CD4-positive, CD25-positive, alpha-beta regulatory T cell (primary cell): ENCODE data around the gene AEBP2. TPM values are rescaled to one million over a fixed set of nuclear protein-coding genes. Genes with fewer than 3 reads are reported as not detected.
A peak's percentile ranks its signal among the peaks of the same experiment; 100 is the strongest.

Source experiments
- ATAC-seq, 2 donors: fragments of 150-1000 bp; cut with Tn5 transposase; one replicate each; pipeline ENCODE4 v1.10.0; 2021; ENCODE audit warnings: low read depth in 2 of 2, moderate number of reproducible peaks in 2 of 2, moderate library complexity in 1 of 2
- DNase-seq, 3 donors: peaks; one replicate each; pipeline versions ENCODE4 v3.0.0 to v3.0.0-alpha.2; 2012 to 2022; ENCODE audit warnings: mixed read lengths in 1 of 3
- H3K27ac ChIP-seq: one replicate; pipeline ENCODE4 v1.7.0; 2013; ENCODE audit warnings: mild to moderate bottlenecking, low read length; ENCODE audit not compliant: insufficient read depth, poor library complexity, severe bottlenecking
- H3K27me3 ChIP-seq: one replicate; pipeline ENCODE4 v1.7.0; 2013; ENCODE audit warnings: low read length; ENCODE audit not compliant: control insufficient read depth, insufficient read depth
- H3K36me3 ChIP-seq: one replicate; pipeline ENCODE4 v1.7.0; 2013; ENCODE audit warnings: mild to moderate bottlenecking, low read length, moderate library complexity; ENCODE audit not compliant: control insufficient read depth, insufficient read depth
- H3K4me1 ChIP-seq: 2 replicates; pipeline ENCODE4 v1.7.0; 2013; ENCODE audit warnings: mild to moderate bottlenecking, low read length; ENCODE audit not compliant: insufficient read depth, control insufficient read depth, poor library complexity, severe bottlenecking
- H3K4me3 ChIP-seq: one replicate; pipeline ENCODE4 v1.7.0; 2013; ENCODE audit warnings: low read depth, mild to moderate bottlenecking, low read length, moderate library complexity
- H3K9me3 ChIP-seq, 2 experiments: 1 replicate in 1 of 2; 2 replicates in 1 of 2; pipeline ENCODE4 v1.7.0; 2013; ENCODE audit warnings: low read length in 2 of 2, mild to moderate bottlenecking in 1 of 2, moderate library complexity in 1 of 2; ENCODE audit not compliant: control insufficient read depth in 2 of 2
- H3K27ac Mint-ChIP-seq, 3 donors: one replicate each; pipeline ENCODE4 v1.8.0; 2020 to 2022; ENCODE audit warnings: mild to moderate bottlenecking in 3 of 3, mixed read lengths in 3 of 3, moderate library complexity in 2 of 3
- H3K27me3 Mint-ChIP-seq: one replicate; pipeline ENCODE4 v1.8.0; 2022; ENCODE audit warnings: mild to moderate bottlenecking, mixed read lengths
- H3K36me3 Mint-ChIP-seq: one replicate; pipeline ENCODE4 v1.8.0; 2020; ENCODE audit warnings: mixed read lengths
- H3K4me1 Mint-ChIP-seq, 4 donors: one replicate each; pipeline ENCODE4 v1.8.0; 2020 to 2022; ENCODE audit warnings: mixed read lengths in 4 of 4, mild to moderate bottlenecking in 1 of 4
- H3K4me3 Mint-ChIP-seq, 4 donors: one replicate each; pipeline ENCODE4 v1.8.0; 2020 to 2022; ENCODE audit warnings: mild to moderate bottlenecking in 4 of 4, mixed read lengths in 4 of 4, moderate library complexity in 3 of 4
- H3K9me3 Mint-ChIP-seq, 7 donors: one replicate each; pipeline ENCODE4 v1.8.0; 2020 to 2022; ENCODE audit warnings: mixed read lengths in 7 of 7, mild to moderate bottlenecking in 3 of 7, moderate library complexity in 2 of 7
- polyA plus RNA-seq, 4 donors: library from polyadenylated mRNA; unstranded; fragments of 300-500 nt; fragmentation: Illumina TruSeq; gene quantifications; one replicate each; pipeline ENCODE4 v1.2.3, GENCODE V29; 2021
- total RNA-seq: library from RNA; stranded (reverse); gene quantifications from one replicate; pipeline ENCODE4 v1.2.3, GENCODE V29; 2022

Gene AEBP2
- total and polyA plus RNA-seq, 5 donors from 2014 or later = 9.1 to 64.7 (median 11.6) TPM

GRCh38 chr12:19437996-19438395 is 1.3 kb upstream of the AEBP2 start:
- Histone ChIP-seq H3K4me3 (no peak overlapping the region), H3K36me3 (no peaks in the 10 kb centered on the region), H3K27me3 (no peaks in the 10 kb centered on the region), H3K9me3 (no peaks in the 10 kb centered on the region), H3K27ac (no peak overlapping the region), H3K4me1 (peaks cover 28% of the 10 kb centered on the region)
- Mint-ChIP-seq H3K9me3 (no peaks in the 10 kb centered on the region), H3K36me3 (no peaks in the 10 kb centered on the region), H3K4me3 (peak overlapping the region in 3 of 4 donors; percentile 7 to 99 (median 48)), H3K27me3 (peaks cover 16% of the 10 kb centered on the region), H3K4me1 (peaks cover 19 to 44% (median 30%) of the 10 kb centered on the region in 4 donors), H3K27ac (peak overlapping the region in 2 of 3 donors; percentile 3 to 65)
- no peak for DNase-seq
- ATAC-seq = no peak

- peak; percentile 7 for ATAC-seq
- peak overlapping the region; percentile 92 for H3K4me3 ChIP-seq
- peaks cover 28 to 54% (median 37%) of the 10 kb centered on the region in 4 donors for H3K4me1 Mint-ChIP-seq
Measured at GRCh38 chr12:19440019-19440858, 947 bp downstream of the AEBP2 start.

GRCh38 chr12:19440916-19441315 is 1.6 kb downstream of the AEBP2 start:
- H3K27ac Mint-ChIP-seq = peak overlapping the region; percentile 98 to 99 (median 98)
- H3K36me3 Mint-ChIP-seq = peaks cover 8% of the 10 kb centered on the region
- Histone ChIP-seq H3K4me1 (peaks cover 31% of the 10 kb centered on the region), H3K4me3 (peak overlapping the region; percentile 92), H3K27ac (peak overlapping the region; percentile 93), H3K36me3 (peaks cover 6% of the 10 kb centered on the region), H3K27me3 (no peaks in the 10 kb centered on the region), H3K9me3 (no peaks in the 10 kb centered on the region)
- DNase-seq (peak in 1 of 3 donors; percentile 20), ATAC-seq (no peak)
- H3K4me1 Mint-ChIP-seq = peaks cover 23 to 54% (median 40%) of the 10 kb centered on the region in 4 donors
- H3K9me3 Mint-ChIP-seq = no peaks in the 10 kb centered on the region
- H3K27me3 Mint-ChIP-seq = peaks cover 16% of the 10 kb centered on the region
- H3K4me3 Mint-ChIP-seq = peak overlapping the region; percentile 99

More at GRCh38 chr12:19440019-19440858, 947 bp downstream of the AEBP2 start:
- DNase-seq = peak; percentile 48 to 74 (median 50)
- H3K4me1 ChIP-seq = peaks cover 31% of the 10 kb centered on the region
- H3K27ac Mint-ChIP-seq = peak overlapping the region; percentile 98 to 99 (median 98)
- H3K36me3 Mint-ChIP-seq = peaks cover 7% of the 10 kb centered on the region
- peak overlapping the region; percentile 93 for H3K27ac ChIP-seq
- peaks cover 4% of the 10 kb centered on the region for H3K36me3 ChIP-seq
- H3K4me3 Mint-ChIP-seq = peak overlapping the region; percentile 99
- H3K9me3 Mint-ChIP-seq = no peaks in the 10 kb centered on the region
- H3K27me3 Mint-ChIP-seq = peaks cover 16% of the 10 kb centered on the region
- H3K27me3 ChIP-seq = no peaks in the 10 kb centered on the region
- H3K9me3 ChIP-seq = no peaks in the 10 kb centered on the region

- Mint-ChIP-seq H3K36me3 (peaks cover 17% of the 10 kb centered on the region), H3K9me3 (no peaks in the 10 kb centered on the region), H3K4me1 (peaks cover 39 to 76% (median 49%) of the 10 kb centered on the region in 4 donors), H3K4me3 (peak overlapping the region in 1 of 4 donors; percentile 64), H3K27me3 (peaks cover 12% of the 10 kb centered on the region), H3K27ac (no peak overlapping the region)
- peaks cover 6% of the 10 kb centered on the region for H3K36me3 ChIP-seq
- H3K9me3 ChIP-seq = no peaks in the 10 kb centered on the region
- no peak for ATAC-seq
- peak overlapping the region; percentile 51 for H3K4me3 ChIP-seq
- DNase-seq = no peak
- no peaks in the 10 kb centered on the region for H3K27me3 ChIP-seq
- no peak overlapping the region for H3K27ac ChIP-seq
- peaks cover 31% of the 10 kb centered on the region for H3K4me1 ChIP-seq
Measured at GRCh38 chr12:19443585-19443984, 4.3 kb downstream of the AEBP2 start.

- DNase-seq (no peak), ATAC-seq (no peak)
- Mint-ChIP-seq H3K4me3 (peak overlapping the region; percentile 60 to 79 (median 70)), H3K9me3 (no peaks in the 10 kb centered on the region), H3K36me3 (peaks cover 17% of the 10 kb centered on the region), H3K27me3 (peaks cover 9% of the 10 kb centered on the region), H3K27ac (peak overlapping the region; percentile 35 to 65 (median 40)), H3K4me1 (peaks cover 42 to 77% (median 49%) of the 10 kb centered on the region in 4 donors)
- Histone ChIP-seq H3K36me3 (peaks cover 6% of the 10 kb centered on the region), H3K4me3 (peak overlapping the region; percentile 51), H3K27me3 (no peaks in the 10 kb centered on the region), H3K9me3 (no peaks in the 10 kb centered on the region), H3K27ac (no peak overlapping the region), H3K4me1 (peaks cover 31% of the 10 kb centered on the region)
Measured at GRCh38 chr12:19444097-19444496, 4.8 kb downstream of the AEBP2 start.

GRCh38 chr12:19447386-19447785 is 8.1 kb downstream of the AEBP2 start:
- Mint-ChIP-seq H3K9me3 (no peaks in the 10 kb centered on the region), H3K4me3 (peak overlapping the region in 2 of 4 donors; percentile 11 to 61), H3K4me1 (peaks cover 47 to 89% (median 57%) of the 10 kb centered on the region in 4 donors)

GRCh38 chr12:19449814-19450213 is 10.5 kb downstream of the AEBP2 start:
- no peaks in the 10 kb centered on the region for H3K27me3 Mint-ChIP-seq
- Histone ChIP-seq H3K4me3 (peak overlapping the region; percentile 14), H3K9me3 (no peaks in the 10 kb centered on the region), H3K4me1 (peaks cover 12% of the 10 kb centered on the region), H3K27me3 (no peaks in the 10 kb centered on the region), H3K36me3 (peaks cover 5% of the 10 kb centered on the region), H3K27ac (no peak overlapping the region)
- peaks cover 45 to 91% (median 59%) of the 10 kb centered on the region in 4 donors for H3K4me1 Mint-ChIP-seq
- no peak overlapping the region for H3K4me3 Mint-ChIP-seq
- no peaks in the 10 kb centered on the region for H3K9me3 Mint-ChIP-seq
- no peak for ATAC-seq
- peaks cover 15% of the 10 kb centered on the region for H3K36me3 Mint-ChIP-seq
- DNase-seq = no peak
- H3K27ac Mint-ChIP-seq = peak overlapping the region in 1 of 3 donors; percentile 8

More at GRCh38 chr12:19447386-19447785, 8.1 kb downstream of the AEBP2 start:
- no peaks in the 10 kb centered on the region for H3K9me3 ChIP-seq
- Mint-ChIP-seq H3K36me3 (peaks cover 17% of the 10 kb centered on the region), H3K27me3 (no peaks in the 10 kb centered on the region), H3K27ac (no peak overlapping the region)
- no peak overlapping the region for H3K4me3 ChIP-seq
- peaks cover 6% of the 10 kb centered on the region for H3K36me3 ChIP-seq
- peaks cover 20% of the 10 kb centered on the region for H3K4me1 ChIP-seq
- no peak for DNase-seq
- no peak for ATAC-seq
- no peaks in the 10 kb centered on the region for H3K27me3 ChIP-seq
- H3K27ac ChIP-seq = no peak overlapping the region
